ENCODE results near the gene GAPDH. TPM values are rescaled to one million over a fixed set of nuclear protein-coding genes. Genes with fewer than 3 reads are reported as not detected.
"Not testable (repeated sequence)": the region's sequence is repeated elsewhere in the genome, so short reads cannot be mapped to it uniquely, and the experiment has no call there.

Gene GAPDH
- polyA plus RNA-seq, 1 of the 3 experiments (the other 2 are of a cell fraction) = 8,077 TPM

- no peak for TF ChIP-seq POLR2AphosphoS5 (IDR thresholded peaks at IDR 0.05; ENCODE audit: low read depth, low read length)
- no peak for TF ChIP-seq REST (IDR thresholded peaks at IDR 0.05; ENCODE audit: low read depth, low read length)
Measured at GRCh38 chr12:6494968-6495367, 39.3 kb upstream of the GAPDH start (continued).

GRCh38 chr12:6497291-6497690 lies 37.0 kb upstream of the GAPDH start:
- H3K4me3 ChIP-seq (ENCODE audit: low read depth in 2 of 2, low read length in 1 of 2); H3K9me3 ChIP-seq; H3K9ac ChIP-seq; H3K9me2 ChIP-seq; H3K27me3 ChIP-seq (ENCODE audit: insufficient read depth); H3K27ac ChIP-seq (ENCODE audit: low read depth in 2 of 2, low read length in 1 of 2); H3K4me2 ChIP-seq; DNase-seq; H2AFZ ChIP-seq (ENCODE audit: low read depth); H4K20me1 ChIP-seq (ENCODE audit: insufficient read depth); POLR2A ChIA-PET; H3F3A ChIP-seq (replicated peaks; ENCODE audit: insufficient read depth): not testable (repeated sequence)
- peaks cover 87% of the 10 kb centered on the region for H3K79me2 ChIP-seq (ENCODE audit: insufficient read depth)
- WGBS (ENCODE audit: low lambda C conversion rate) = 86% methylated on average over 3 of the region's 3 CpGs
- peaks cover 7 to 44% of the 10 kb centered on the region in 2 experiments for H3K36me3 ChIP-seq (replicated peaks in 1 of 2; ENCODE audit: control insufficient read depth in 1 of 2, insufficient read depth in 2 of 2, low read length in 1 of 2)
- CTCF ChIA-PET = interaction anchor here (1.4 to 2.3 kb wide), 2 partner anchors 32 to 40 kb away, joined by 6 to 8 read pairs; no protein-coding TSS in a partner anchor
- H3K4me1 ChIP-seq (ENCODE audit: control insufficient read depth in 1 of 2, insufficient read depth in 2 of 2, low read depth in 1 of 2, low read length in 1 of 2) = peaks cover 10 to 18% of the 10 kb centered on the region in 2 experiments; a peak in 3 of 4 replicates

- no peak overlapping the region for H3K9ac ChIP-seq
- 0 out of 4 replicates have a peak overlapping the region, but pooled peaks of 1 of the 2 experiments have one; percentile 3 for H3K4me3 ChIP-seq (ENCODE audit: low read depth in 2 of 2, low read length in 1 of 2)
- peaks cover 0 to 11% of the 10 kb centered on the region in 2 experiments; a peak in 1 of 4 replicates for H3K4me1 ChIP-seq (ENCODE audit: control insufficient read depth in 1 of 2, insufficient read depth in 2 of 2, low read depth in 1 of 2, low read length in 1 of 2)
- peaks cover 7 to 66% of the 10 kb centered on the region in 2 experiments for H3K36me3 ChIP-seq (replicated peaks in 1 of 2; ENCODE audit: control insufficient read depth in 1 of 2, insufficient read depth in 2 of 2, low read length in 1 of 2)
- H3K9me3 ChIP-seq = no peaks in the 10 kb centered on the region
- no peaks in the 10 kb centered on the region for H3K9me2 ChIP-seq
- no peak overlapping the region for H2AFZ ChIP-seq (ENCODE audit: low read depth)
- H3F3A ChIP-seq (replicated peaks; ENCODE audit: insufficient read depth) = peaks cover 4% of the 10 kb centered on the region
- H3K27ac ChIP-seq (ENCODE audit: low read depth in 2 of 2, low read length in 1 of 2) = no peak overlapping the region
- CTCF ChIA-PET = interaction anchor here (0.9 to 2.4 kb wide), 3 partner anchors 48 to 77 kb away, joined by 3 to 6 read pairs (median 4); partner anchors contain the start of gene TAPBPL
- H3K4me2 ChIP-seq = no peak overlapping the region
- H4K20me1 ChIP-seq (ENCODE audit: insufficient read depth) = no peaks in the 10 kb centered on the region
- no peak for TF ChIP-seq REST (IDR thresholded peaks at IDR 0.05; ENCODE audit: low read depth, low read length)
- no peak for TF ChIP-seq USF1 (IDR thresholded peaks at IDR 0.05; ENCODE audit: borderline replicate concordance, low read depth)
- TF ChIP-seq IRF3 (IDR thresholded peaks at IDR 0.05; ENCODE audit: low read depth, low read length) = no peak
- H3K27me3 ChIP-seq (ENCODE audit: insufficient read depth) = no peaks in the 10 kb centered on the region
- WGBS (ENCODE audit: low lambda C conversion rate) = 100% methylated on average over 2 of the region's 2 CpGs
- peaks cover 99% of the 10 kb centered on the region for H3K79me2 ChIP-seq (ENCODE audit: insufficient read depth)
- POLR2A ChIA-PET = no interaction called here
- no peak for DNase-seq
Measured at GRCh38 chr12:6500466-6500865, 33.9 kb upstream of the GAPDH start.
